K562 (cell line): ENCODE measurements around the gene ATP10B. TPM values are rescaled to one million over a fixed set of nuclear protein-coding genes. Genes with fewer than 3 reads are reported as not detected.

ENCODE experiments used
- ATAC-seq: fragments of 200-7000 bp; cut with Tn5 transposase; 3 replicates; pipeline ENCODE4 v1.9.1; 2020; ENCODE audit warnings: moderate library complexity
- BruUV-seq: library from RNA; stranded (reverse); fragments of 400-500 nt; replicated peaks from 2 replicates; lab custom pipeline; 2021; lab: Mats Ljungman, UMichigan
- CTCF ChIA-PET: fragments of 300-600 bp; formaldehyde crosslinking; extraction: SDS; loops from one replicate; lab custom pipeline; 2021; ENCODE audit warnings: low intra/inter-chr PET ratio; lab: Yijun Ruan, JAX
- POLR2A ChIA-PET: fragments of 300-600, 350-650 bp; sonication (Branson Sonifier 250); formaldehyde crosslinking; extraction: SDS; loops from one replicate; lab custom pipeline; 2021; ENCODE audit warnings: antibody characterized with exemption, inconsistent platforms; lab: Yijun Ruan, JAX
- DNase-seq, 4 experiments: peaks; one replicate each; pipeline versions ENCODE4 v3.0.0 to v3.0.0-alpha.2; 2011 to 2018; ENCODE audit warnings: low spot score in 3 of 4, mixed read lengths in 3 of 4; ENCODE audit errors: extremely low read depth in 1 of 4
- FAIRE-seq: peaks from 2 replicates; lab custom pipeline; 2011; peaks lifted over from hg19 to GRCh38; lab: Jason Lieb, UNC
- H2AFZ ChIP-seq: 2 replicates; pipeline ENCODE4 v1.6.0; 2011; ENCODE audit warnings: low read depth, low read length, control low read depth, inconsistent platforms
- H3K27ac ChIP-seq: fragments of 200-600 bp; 3 replicates; pipeline ENCODE4 v1.8.0; 2011; ENCODE audit warnings: low read depth, mild to moderate bottlenecking, control low read depth, inconsistent platforms, low read length, moderate library complexity, mixed read lengths; ENCODE audit errors: extremely low read depth
- H3K27me3 ChIP-seq, 2 experiments: fragments of 300-600 bp in 1 of 2; 2 replicates in 1 of 2; 3 replicates in 1 of 2; pipeline versions ENCODE4 v1.6.0 to v1.8.0; 2011; ENCODE audit warnings: inconsistent platforms in 2 of 2, low read length in 2 of 2, mild to moderate bottlenecking in 1 of 2, mixed read lengths in 1 of 2, moderate library complexity in 1 of 2; ENCODE audit not compliant: control insufficient read depth in 2 of 2, insufficient read depth in 2 of 2
- H3K36me3 ChIP-seq: fragments of 300-600 bp; 3 replicates; pipeline ENCODE4 v1.8.0; 2011; ENCODE audit warnings: mild to moderate bottlenecking, low read length, inconsistent platforms; ENCODE audit not compliant: control insufficient read depth, insufficient read depth
- H3K4me1 ChIP-seq, 2 experiments: fragments of 200-600 bp in 1 of 2; replicated peaks in 1 of 2; 2 replicates in 1 of 2; 3 replicates in 1 of 2; pipeline versions ENCODE4 v1.5.1 to v1.8.0; 2011; ENCODE audit warnings: inconsistent platforms in 2 of 2, low read length in 2 of 2, mild to moderate bottlenecking in 1 of 2, mixed read lengths in 1 of 2, moderate library complexity in 1 of 2; ENCODE audit not compliant: control insufficient read depth in 2 of 2, insufficient read depth in 2 of 2
- H3K4me2 ChIP-seq: 2 replicates; pipeline ENCODE4 v1.6.1; 2011; ENCODE audit warnings: low read length, control low read depth, inconsistent platforms, mixed read lengths; ENCODE audit not compliant: insufficient read depth
- H3K4me3 ChIP-seq: fragments of 200-600 bp; sonication (generic), shearing (Covaris generic); 2 replicates; pipeline ENCODE4 v1.5.1; 2016; ENCODE audit warnings: control low read depth, inconsistent platforms
- H3K79me2 ChIP-seq: fragments of 200-600 bp; 3 replicates; pipeline ENCODE4 v1.8.0; 2011; ENCODE audit warnings: low read length, inconsistent platforms; ENCODE audit not compliant: control insufficient read depth, insufficient read depth
- H3K9ac ChIP-seq, 2 experiments: 2 replicates each; pipeline versions ENCODE4 v1.6.0 to v1.6.1; 2011; ENCODE audit warnings: low read depth in 2 of 2, low read length in 2 of 2, control low read depth in 1 of 2, inconsistent platforms in 1 of 2, mild to moderate bottlenecking in 1 of 2, mixed read lengths in 1 of 2; ENCODE audit not compliant: insufficient read depth in 1 of 2
- H3K9me1 ChIP-seq: one replicate; pipeline ENCODE4 v1.6.0; 2011; ENCODE audit warnings: inconsistent platforms, mild to moderate bottlenecking, low read length, moderate library complexity; ENCODE audit not compliant: control insufficient read depth, insufficient read depth
- H3K9me3 ChIP-seq: replicated peaks from 2 replicates; pipeline ENCODE4 v1.5.1; 2011; ENCODE audit warnings: low read depth, low read length, inconsistent platforms; ENCODE audit not compliant: control insufficient read depth, insufficient read depth
- H4K20me1 ChIP-seq: replicated peaks from 2 replicates; pipeline ENCODE4 v1.6.1; 2011; ENCODE audit warnings: low read length, inconsistent platforms, mixed read lengths; ENCODE audit not compliant: control insufficient read depth, insufficient read depth
- FUS ChIP-seq: fragments of 200-400 bp; formaldehyde crosslinking; optimal IDR thresholded peaks from 2 replicates; pipeline ENCODE3; 2017; ENCODE audit warnings: low read depth, low read length
- SOX6 ChIP-seq: fragments of 450-650 bp; IDR thresholded peaks from 2 replicates; pipeline ENCODE4 v1.6.1; 2014; ENCODE audit warnings: mild to moderate bottlenecking
- YBX1 ChIP-seq: fragments of 450-650 bp; IDR thresholded peaks from 2 replicates; pipeline ENCODE4 v1.7.1; 2016; ENCODE audit warnings: mild to moderate bottlenecking
- WGBS: fragments of 100-300 bp; shearing (Covaris generic); methylation state at CpG from one replicate; pipeline ENCODE4 v1.1.6; 2016; ENCODE audit warnings: low coverage, mixed read lengths; ENCODE audit not compliant: insufficient coverage; ENCODE audit errors: missing lambda C conversion rate; 5-methylcytosine and 5-hydroxymethylcytosine counted together
- in situ Hi-C: fragments of 300-500 bp; cut with MboI; formaldehyde crosslinking; loops from 4 replicates; pipeline ENCODE4 v1.15.0; 2018; ENCODE audit warnings: inconsistent platforms, mixed read lengths
- intact Hi-C: fragments of 100-400 bp; cut with micrococcal nuclease; formaldehyde crosslinking; loops from 2 replicates; pipeline ENCODE4 v1.14.2; 2022
- polyA plus RNA-seq, 8 experiments: library from polyadenylated mRNA; depleted of rRNA in 4 of 8; stranded (reverse) in 5 of 8; unstranded in 3 of 8; fragments of >200 nt; fragmentation: Nextera tagmentation in 2 of 8; fragmentation: Illumina TruSeq in 1 of 8; extraction: Ambion mirVana in 2 of 8; extraction: Trizol in 1 of 8; gene quantifications; 2 replicates each; pipeline versions ENCODE4 v1.2.1 to v1.2.3, GENCODE V29; 2011 to 2014; ENCODE audit warnings: inconsistent platforms in 1 of 8, missing spikeins in 1 of 8
- total RNA-seq, 7 experiments: library from RNA; depleted of rRNA in 6 of 7; stranded (reverse); fragments of >200 nt in 6 of 7; fragmentation: Illumina TruSeq in 2 of 7; extraction: Trizol in 2 of 7; gene quantifications; 2 replicates each; pipeline versions ENCODE4 v1.2.1 to v1.2.3, GENCODE V29; 2011 to 2021; ENCODE audit warnings: low replicate concordance in 1 of 7
- TF ChIP-seq, protein P1 (sequence below): sonication (generic); formaldehyde crosslinking; IDR thresholded peaks from 2 replicates; pipeline ENCODE4 v1.8.0; 2022; ENCODE audit warnings: missing genetic modification reagents, mild to moderate bottlenecking, borderline replicate concordance

Gene ATP10B
- total and polyA plus RNA-seq, 9 of the 15 experiments (the other 6 are each of a cell fraction or from before 2014, with no cell fraction given): 0.04 TPM; not detected in 8

DNA sequence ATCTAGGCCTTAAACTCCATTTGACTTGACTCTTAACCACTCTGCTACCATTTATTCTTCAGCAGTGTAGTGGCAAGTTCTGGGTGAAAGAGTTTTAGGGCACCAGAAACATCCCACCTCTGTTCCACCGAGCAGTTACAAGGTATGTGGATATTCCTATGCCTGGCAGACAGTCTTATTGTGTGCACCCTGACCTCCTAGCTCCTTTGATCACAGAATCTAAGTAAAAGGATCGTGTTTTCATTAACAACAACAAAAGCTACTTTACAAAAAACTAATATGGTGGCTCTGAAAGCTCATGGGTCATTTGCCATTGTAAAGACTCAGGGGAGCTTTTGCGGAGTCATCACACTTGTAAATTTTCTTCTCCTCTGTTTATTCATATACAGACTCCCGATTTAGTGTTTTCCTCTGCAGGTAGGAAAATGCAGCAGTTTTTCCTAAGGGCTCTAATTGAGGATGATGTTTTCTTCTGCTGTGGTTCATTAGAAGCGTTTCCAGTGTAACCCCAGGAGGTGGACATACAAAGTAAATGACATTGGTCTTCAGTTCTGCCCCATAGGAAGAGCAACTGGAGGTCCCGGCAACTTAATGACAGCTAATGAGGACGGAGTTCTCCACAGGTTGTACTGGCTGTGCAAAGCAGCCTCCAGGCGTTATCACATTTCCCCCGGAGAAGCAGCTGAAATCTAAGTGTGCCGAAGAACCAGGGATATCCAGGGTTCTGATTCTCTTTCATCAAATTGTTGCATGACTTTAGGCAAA lies 78.2 kb downstream of the ATP10B start:
- ATAC-seq: no peak
- Histone ChIP-seq H3K79me2 (no peaks in the 10 kb centered on the region), H3K4me2 (no peak overlapping the region), H3K27me3 (no peaks in the 10 kb centered on the region), H3K9ac (no peak overlapping the region), H3K27ac (no peak overlapping the region), H3K4me3 (no peak overlapping the region), H3K36me3 (no peaks in the 10 kb centered on the region), H3K9me3 (no peaks in the 10 kb centered on the region)
- POLR2A ChIA-PET: no interaction called here
- in situ Hi-C loops: no loop called here
- DNase-seq: no peak
- TF ChIP-seq, protein P1, sequence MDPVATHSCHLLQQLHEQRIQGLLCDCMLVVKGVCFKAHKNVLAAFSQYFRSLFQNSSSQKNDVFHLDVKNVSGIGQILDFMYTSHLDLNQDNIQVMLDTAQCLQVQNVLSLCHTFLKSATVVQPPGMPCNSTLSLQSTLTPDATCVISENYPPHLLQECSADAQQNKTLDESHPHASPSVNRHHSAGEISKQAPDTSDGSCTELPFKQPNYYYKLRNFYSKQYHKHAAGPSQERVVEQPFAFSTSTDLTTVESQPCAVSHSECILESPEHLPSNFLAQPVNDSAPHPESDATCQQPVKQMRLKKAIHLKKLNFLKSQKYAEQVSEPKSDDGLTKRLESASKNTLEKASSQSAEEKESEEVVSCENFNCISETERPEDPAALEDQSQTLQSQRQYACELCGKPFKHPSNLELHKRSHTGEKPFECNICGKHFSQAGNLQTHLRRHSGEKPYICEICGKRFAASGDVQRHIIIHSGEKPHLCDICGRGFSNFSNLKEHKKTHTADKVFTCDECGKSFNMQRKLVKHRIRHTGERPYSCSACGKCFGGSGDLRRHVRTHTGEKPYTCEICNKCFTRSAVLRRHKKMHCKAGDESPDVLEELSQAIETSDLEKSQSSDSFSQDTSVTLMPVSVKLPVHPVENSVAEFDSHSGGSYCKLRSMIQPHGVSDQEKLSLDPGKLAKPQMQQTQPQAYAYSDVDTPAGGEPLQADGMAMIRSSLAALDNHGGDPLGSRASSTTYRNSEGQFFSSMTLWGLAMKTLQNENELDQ: no peak
- no peak for TF ChIP-seq YBX1
- TF ChIP-seq SOX6: no peak
- no peak for TF ChIP-seq FUS
- TF ChIP-seq, all 486 proteins: peak for 0
- H3K9me1 ChIP-seq: no peaks in the 10 kb centered on the region
- FAIRE-seq: no peak
- no peaks in the 10 kb centered on the region for H3K4me1 ChIP-seq
- WGBS: 2% methylated on average over 10 of the region's 10 CpGs
- no peak overlapping the region for H2AFZ ChIP-seq
- H4K20me1 ChIP-seq: no peaks in the 10 kb centered on the region
- CTCF ChIA-PET: no interaction called here
- intact Hi-C loops: no loop called here
- BruUV-seq: no TSS peak
